SK-N-MC (cell line): ENCODE data around the gene RHOC.

Experiments
- DNase-seq: peaks from one replicate; pipeline ENCODE4 v3.0.0-alpha.2; 2011; ENCODE audit warnings: low read depth, low spot score
- H3K27ac ChIP-seq: fragments of 200-600 bp; sonication (generic); 2 replicates; pipeline ENCODE4 v1.5.1; 2016; ENCODE audit warnings: mixed run types
- H3K36me3 ChIP-seq: fragments of 200-600 bp; sonication (generic); 2 replicates; pipeline ENCODE4 v1.6.1; 2017; ENCODE audit warnings: antibody characterized with exemption, low read length, mixed read lengths; ENCODE audit not compliant: insufficient read depth
- H3K4me3 ChIP-seq: fragments of 200-600 bp; sonication (generic); 2 replicates; pipeline ENCODE4 v1.5.1; 2016
- H3K9ac ChIP-seq: fragments of 200-600 bp; sonication (generic); 2 replicates; pipeline ENCODE4 v1.8.0; 2017; ENCODE audit warnings: mixed run types, mixed read lengths; ENCODE audit not compliant: insufficient read length
- H3K9me3 ChIP-seq: fragments of 200-600 bp; sonication (generic); 2 replicates; pipeline ENCODE4 v1.6.1; 2017; ENCODE audit warnings: low read depth, mild to moderate bottlenecking, antibody characterized with exemption, low read length, moderate library complexity, mixed read lengths
- EZH2 ChIP-seq: fragments of 200-600 bp; sonication (generic); IDR thresholded peaks from one replicate; pipeline ENCODE4 v1.6.1; 2017; ENCODE audit warnings: antibody characterized with exemption
- FOXP2 ChIP-seq: optimal IDR thresholded peaks from 2 replicates; pipeline ENCODE3; 2011; ENCODE audit warnings: mild to moderate bottlenecking, moderate library complexity; ENCODE audit not compliant: insufficient read depth; ENCODE audit errors: extremely low read length, control extremely low read depth
- POLR2AphosphoS5 ChIP-seq: IDR thresholded peaks from 2 replicates; pipeline ENCODE4 v1.6.1; 2012; ENCODE audit warnings: mild to moderate bottlenecking, low read depth, low read length, borderline replicate concordance

Gene RHOC

DNA sequence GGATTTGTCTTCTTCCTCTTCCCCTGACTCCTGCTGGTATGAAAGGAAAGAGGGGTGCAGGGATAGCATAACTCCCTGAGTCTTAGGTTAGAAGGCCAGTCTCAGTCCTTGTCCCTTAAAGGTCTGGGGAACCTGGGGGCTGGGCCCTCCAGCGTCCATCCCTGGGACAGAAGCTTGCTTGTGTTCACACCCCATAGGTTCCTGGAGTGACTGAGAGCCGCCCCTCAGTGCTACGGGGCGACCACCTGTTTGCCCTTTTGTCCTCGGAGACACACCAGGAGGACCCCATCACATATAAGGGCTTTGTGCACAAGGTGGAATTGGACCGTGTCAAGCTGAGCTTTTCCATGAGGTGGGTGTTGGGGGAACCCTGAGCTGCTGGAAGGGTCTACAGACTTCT is 13.1 kb downstream of the RHOC start:
- Histone ChIP-seq H3K4me3 (no peak overlapping the region), H3K27ac (no peak overlapping the region), H3K9me3 (no peaks in the 10 kb centered on the region), H3K36me3 (peaks cover 81% of the 10 kb centered on the region), H3K9ac (no peak overlapping the region)
- TF ChIP-seq EZH2 (no peak), POLR2AphosphoS5 (no peak), FOXP2 (no peak)
- no peak for DNase-seq

DNA sequence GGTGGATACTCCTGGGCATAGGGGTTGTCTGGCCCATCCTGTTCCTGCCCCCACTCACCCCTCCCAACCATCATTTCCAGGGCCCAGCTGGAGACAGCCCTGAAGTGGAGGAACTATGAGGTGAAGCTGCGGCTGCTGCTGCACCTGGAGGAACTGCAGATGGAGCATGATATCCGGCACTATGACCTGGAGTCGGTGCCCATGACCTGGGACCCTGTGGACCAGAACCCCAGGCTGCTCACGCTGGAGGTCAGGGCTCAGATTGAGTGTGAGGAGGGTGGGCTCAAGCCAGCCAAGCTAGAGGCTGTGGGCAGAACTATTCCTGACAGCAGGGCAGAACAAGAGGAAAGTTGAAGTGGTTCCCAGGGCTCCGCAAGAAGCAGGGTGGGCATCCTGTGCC is 14.2 kb downstream of the RHOC start:
- Histone ChIP-seq H3K27ac (no peak overlapping the region), H3K4me3 (no peak overlapping the region), H3K36me3 (peaks cover 69% of the 10 kb centered on the region), H3K9ac (no peak overlapping the region), H3K9me3 (no peaks in the 10 kb centered on the region)
- TF ChIP-seq FOXP2 (no peak), POLR2AphosphoS5 (no peak), EZH2 (no peak)
- DNase-seq = no peak

GRCh38 chr1:112689842-112690237 is 17.1 kb downstream of the RHOC start:
- H3K9me3 ChIP-seq = no peaks in the 10 kb centered on the region
- peaks cover 47% of the 10 kb centered on the region for H3K36me3 ChIP-seq
- no peak overlapping the region for H3K27ac ChIP-seq
- DNase-seq = no peak
- TF ChIP-seq POLR2AphosphoS5 (no peak), FOXP2 (no peak), EZH2 (no peak)
- H3K9ac ChIP-seq = no peak overlapping the region
- no peak overlapping the region for H3K4me3 ChIP-seq

- no peaks in the 10 kb centered on the region for H3K9me3 ChIP-seq
- no peak for TF ChIP-seq FOXP2
- no peak for TF ChIP-seq EZH2
- no peak for TF ChIP-seq POLR2AphosphoS5
- H3K4me3 ChIP-seq = no peak overlapping the region
- no peak for DNase-seq
- H3K27ac ChIP-seq = no peak overlapping the region
- no peak overlapping the region for H3K9ac ChIP-seq
- peaks cover 42% of the 10 kb centered on the region for H3K36me3 ChIP-seq
Measured at GRCh38 chr1:112689196-112689841, 17.6 kb downstream of the RHOC start.

GRCh38 chr1:112688781-112689193 is 18.1 kb downstream of the RHOC start:
- no peak overlapping the region for H3K4me3 ChIP-seq
- TF ChIP-seq FOXP2 = no peak
- no peak for TF ChIP-seq POLR2AphosphoS5
- no peak for TF ChIP-seq EZH2

DNA sequence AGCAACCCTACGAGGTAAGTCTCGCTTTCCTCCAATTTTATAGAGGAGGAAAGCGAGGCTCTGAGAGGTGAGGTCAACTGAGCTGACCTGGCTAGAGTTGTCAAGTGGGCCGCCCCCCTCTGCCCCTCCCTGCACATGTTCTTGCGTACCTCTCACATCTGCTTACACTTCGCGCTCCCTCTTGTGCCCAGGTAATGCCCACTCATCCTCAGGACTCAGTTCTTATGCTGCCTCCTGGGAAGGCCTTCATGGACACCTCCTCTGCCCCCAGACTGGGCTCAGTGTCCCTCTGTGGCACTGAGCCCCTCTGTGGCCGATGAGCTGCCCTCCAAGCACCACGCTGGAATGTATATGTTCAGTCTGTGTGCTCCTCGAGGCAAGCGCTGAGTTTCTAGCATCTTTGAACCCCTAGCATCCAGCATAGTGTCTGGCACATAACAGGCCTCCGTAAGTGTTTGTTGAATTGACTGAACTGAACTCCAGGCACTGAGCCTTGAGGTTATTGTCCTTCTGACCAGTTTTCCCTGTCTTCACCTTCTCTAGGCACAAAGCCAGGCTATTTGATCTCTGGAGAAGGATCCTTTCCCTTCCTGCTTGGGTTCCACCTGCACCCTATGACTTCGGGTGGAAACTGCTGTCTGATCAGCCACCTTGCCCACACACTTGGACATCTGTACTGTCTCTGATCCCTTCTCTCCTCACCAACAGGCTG is 19.0 kb downstream of the RHOC start:
- H3K27ac ChIP-seq = no peak overlapping the region

More at GRCh38 chr1:112688781-112689193, 18.1 kb downstream of the RHOC start:
- Histone ChIP-seq H3K27ac (no peak overlapping the region), H3K9me3 (no peaks in the 10 kb centered on the region), H3K9ac (no peak overlapping the region), H3K36me3 (peaks cover 37% of the 10 kb centered on the region)
- no peak for DNase-seq

GRCh38 chr1:112687361-112687760 is 19.6 kb downstream of the RHOC start:
- no peaks in the 10 kb centered on the region for H3K9me3 ChIP-seq
- H3K4me3 ChIP-seq = no peak overlapping the region
- DNase-seq = no peak
- no peak overlapping the region for H3K9ac ChIP-seq
- TF ChIP-seq EZH2 = no peak
- TF ChIP-seq POLR2AphosphoS5 = no peak
- no peak for TF ChIP-seq FOXP2
- H3K36me3 ChIP-seq = peaks cover 26% of the 10 kb centered on the region; the same call in 1 of the 2 replicates
- no peak overlapping the region for H3K27ac ChIP-seq

More for the DNA sequence above, 19.0 kb downstream of the RHOC start:
- no peak for DNase-seq
- H3K9ac ChIP-seq = no peak overlapping the region
- no peaks in the 10 kb centered on the region for H3K9me3 ChIP-seq
- H3K4me3 ChIP-seq = no peak overlapping the region
- TF ChIP-seq POLR2AphosphoS5 (no peak), FOXP2 (no peak), EZH2 (no peak)
- peaks cover 32% of the 10 kb centered on the region; the same call in 1 of the 2 replicates for H3K36me3 ChIP-seq

- Histone ChIP-seq H3K9ac (no peak overlapping the region), H3K4me3 (no peak overlapping the region), H3K27ac (no peak overlapping the region), H3K36me3 (peaks cover 22% of the 10 kb centered on the region; the same call in 1 of the 2 replicates), H3K9me3 (no peaks in the 10 kb centered on the region)
- DNase-seq = no peak
- TF ChIP-seq EZH2 (no peak), POLR2AphosphoS5 (no peak), FOXP2 (no peak)
Measured at GRCh38 chr1:112686835-112687234, 20.1 kb downstream of the RHOC start.
